SU-DHL-6 (cell line): ENCODE data around the gene AATK.

Source experiments
- CTCF ChIP-seq: fragments of 200-600 bp; sonication (generic); IDR thresholded peaks from one replicate; pipeline ENCODE4 v1.5.1; 2017; ENCODE audit warnings: antibody characterized with exemption, mild to moderate bottlenecking, low read length, moderate library complexity; ENCODE audit not compliant: insufficient read depth, poor library complexity, severe bottlenecking
- EZH2phosphoT487 ChIP-seq: fragments of 200-600 bp; sonication (generic), shearing (Covaris generic); conservative IDR thresholded peaks from 2 replicates; pipeline ENCODE4 v1.6.1; 2018; ENCODE audit warnings: mild to moderate bottlenecking, antibody characterized with exemption, low read length, moderate library complexity, mixed read lengths

DNA sequence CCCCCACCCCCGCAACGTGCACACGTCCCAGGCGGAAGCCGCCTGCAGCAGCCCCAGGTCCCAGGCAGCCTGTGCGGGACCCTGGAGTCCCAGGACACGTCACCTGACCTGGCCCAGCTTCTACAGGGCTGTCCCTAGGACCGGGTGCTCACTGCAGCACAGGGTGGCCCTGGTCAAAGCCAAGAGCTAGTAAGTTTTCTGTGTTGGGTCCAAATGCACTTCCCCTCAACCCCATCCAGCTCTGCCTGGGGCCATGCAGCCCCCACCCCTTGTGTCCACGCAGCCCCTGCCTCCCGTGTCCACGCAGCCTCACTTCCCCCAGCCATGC lies 22.9 kb downstream of the AATK start:
- TF ChIP-seq CTCF (no peak), EZH2phosphoT487 (no peak)
